HG02610 (cell line): ENCODE results near the gene CRHBP.

Experiments used
- ATAC-seq: cut with Tn5 transposase; IDR thresholded peaks from one replicate; pipeline ENCODE4 v1.9.1; 2021; ENCODE audit warnings: mild to moderate bottlenecking, moderate library complexity; ENCODE audit not compliant: unreplicated experiment

Gene CRHBP

GRCh38 chr5:77012601-77013000 lies 59.8 kb downstream of the CRHBP start:
- no peak for ATAC-seq

- ATAC-seq, result no peak
Measured at GRCh38 chr5:77015938-77016569, 63.2 kb downstream of the CRHBP start.

GRCh38 chr5:77016962-77017361 lies 64.1 kb downstream of the CRHBP start:
- no peak for ATAC-seq

GRCh38 chr5:77017668-77018067 lies 64.8 kb downstream of the CRHBP start:
- ATAC-seq, result no peak
